Measurements from ENCODE around the gene THRB. TPM values are rescaled to one million over a fixed set of nuclear protein-coding genes. Genes with fewer than 3 reads are reported as not detected.

THRB gene
- total RNA-seq, 1 experiment from 2014 or later, result 5.8 TPM

- peak; percentile 75 for ATAC-seq
- POLR2A ChIA-PET, result no interaction called here
- no peak for TF ChIP-seq ZNF532 (CRISPR knock-in tag; IDR thresholded peaks at IDR 0.05; ENCODE audit: borderline replicate concordance)
- TF ChIP-seq MAX (CRISPR knock-in tag; IDR thresholded peaks at IDR 0.05), result no peak
- TF ChIP-seq ZNF263 (CRISPR knock-in tag; IDR thresholded peaks at IDR 0.05; ENCODE audit: low read depth), result no peak
- no peak for TF ChIP-seq ARID4B (CRISPR knock-in tag; IDR thresholded peaks at IDR 0.05; ENCODE audit: borderline replicate concordance)
- no peak for TF ChIP-seq STAT6 (CRISPR knock-in tag; conservative IDR thresholded peaks at IDR 0.05; ENCODE audit: low read depth)
- TF ChIP-seq USF2 (CRISPR knock-in tag; IDR thresholded peaks at IDR 0.05), result peak; percentile 67
- TF ChIP-seq ETV6 (CRISPR knock-in tag; IDR thresholded peaks at IDR 0.05), result 0 out of 2 replicates have a peak, but pooled peaks have one; percentile 28
- no peak for TF ChIP-seq TCF7 (CRISPR knock-in tag; IDR thresholded peaks at IDR 0.05; ENCODE audit: low read depth)
- TF ChIP-seq FOXK1 (CRISPR knock-in tag; IDR thresholded peaks at IDR 0.05), result 0 out of 2 replicates have a peak, but pooled peaks have one; percentile 19
- TF ChIP-seq OVOL2 (CRISPR knock-in tag; IDR thresholded peaks at IDR 0.05; ENCODE audit: borderline replicate concordance), result no peak
- no peak for TF ChIP-seq ZBTB21 (CRISPR knock-in tag; IDR thresholded peaks at IDR 0.05; ENCODE audit: borderline replicate concordance)
- TF ChIP-seq USF1 (CRISPR knock-in tag; IDR thresholded peaks at IDR 0.05), result peak; percentile 64
- no peak for TF ChIP-seq SOX15 (CRISPR knock-in tag; IDR thresholded peaks at IDR 0.05)
- no peak for TF ChIP-seq HMGXB4 (CRISPR knock-in tag; IDR thresholded peaks at IDR 0.05)
- TF ChIP-seq RELA (CRISPR knock-in tag; IDR thresholded peaks at IDR 0.05; ENCODE audit: borderline replicate concordance), result no peak
- no peak for TF ChIP-seq ZNF219 (CRISPR knock-in tag; IDR thresholded peaks at IDR 0.05; ENCODE audit: borderline replicate concordance)
- TF ChIP-seq NR3C1 (CRISPR knock-in tag; conservative IDR thresholded peaks at IDR 0.05; ENCODE audit: low read depth), result no peak
- TF ChIP-seq ZNF138 (CRISPR knock-in tag; conservative IDR thresholded peaks at IDR 0.05), result no peak
- no peak for TF ChIP-seq EMX1 (CRISPR knock-in tag; IDR thresholded peaks at IDR 0.05)
- TF ChIP-seq PREB (CRISPR knock-in tag; IDR thresholded peaks at IDR 0.05; ENCODE audit: borderline replicate concordance), result no peak
- TF ChIP-seq CBFB (CRISPR knock-in tag; IDR thresholded peaks at IDR 0.05; ENCODE audit: low read depth), result no peak
Measured at GRCh38 chr3:24166515-24166914, 328.1 kb downstream of the THRB start.

More at GRCh38 chr3:24166515-24166914, 328.1 kb downstream of the THRB start:
- peaks cover 33% of the 10 kb centered on the region for H3K4me1 Mint-ChIP-seq
- H3K27ac Mint-ChIP-seq, result peak overlapping the region; percentile 23
- H3K27me3 Mint-ChIP-seq (ENCODE audit: low read depth), result no peaks in the 10 kb centered on the region
- no peaks in the 10 kb centered on the region for H3K9me3 Mint-ChIP-seq
- H3K4me3 Mint-ChIP-seq, result no peak overlapping the region
- CTCF ChIA-PET, result interaction anchor here (0.6 to 1.9 kb wide), 4 partner anchors 19 to 517 kb away, joined by 3 to 4 read pairs (median 4); no protein-coding TSS in a partner anchor
- no peak for DNase-seq (ENCODE audit: low spot score)
- H3K36me3 Mint-ChIP-seq, result no peaks in the 10 kb centered on the region
